ENCODE results near the gene SYTL1. TPM values are rescaled to one million over a fixed set of nuclear protein-coding genes. Genes with fewer than 3 reads are reported as not detected.
"Not testable (repeated sequence)": the region's sequence is repeated elsewhere in the genome, so short reads cannot be mapped to it uniquely, and the experiment has no call there.

Gene SYTL1
- total RNA-seq, 4 donors from 2014 or later: 5.2 to 9.2 (median 6.9) TPM

DNA sequence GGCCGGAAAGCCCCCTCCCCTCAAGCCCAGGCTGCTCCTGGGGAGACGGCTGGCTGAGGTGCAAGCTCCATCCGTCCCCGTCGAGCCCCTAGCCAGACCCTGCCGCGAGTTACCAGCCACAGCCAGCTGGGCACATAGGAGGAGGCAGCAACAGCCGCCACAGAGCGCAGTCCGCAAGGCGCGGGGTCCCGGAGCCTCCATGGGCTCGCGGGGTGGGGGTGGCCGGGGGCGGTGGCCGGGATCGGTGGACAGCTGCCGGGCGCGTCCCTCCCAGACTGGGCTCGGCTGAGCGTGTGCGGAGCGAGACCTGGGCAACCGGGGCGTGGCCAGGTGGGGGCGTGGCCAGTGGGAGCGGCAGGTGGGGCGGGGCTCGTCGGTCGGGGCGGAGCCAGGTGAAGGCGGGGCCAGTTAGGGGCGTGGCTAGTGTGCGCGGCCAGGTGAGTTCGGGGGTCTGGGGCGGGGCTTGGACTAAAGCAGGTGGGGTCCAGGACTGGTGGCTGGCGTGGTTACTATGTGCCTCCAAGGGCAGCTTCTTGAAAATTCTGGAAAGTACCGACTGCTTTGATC is 41.3 kb downstream of the SYTL1 start, which contains the start of gene CD164L2:
Gene CD164L2, minus strand, starts transcription at position 295 of the 567 bp plus-strand sequence. Its CDS starts 94 bp downstream, at position 201.
- TF ChIP-seq, protein P1, sequence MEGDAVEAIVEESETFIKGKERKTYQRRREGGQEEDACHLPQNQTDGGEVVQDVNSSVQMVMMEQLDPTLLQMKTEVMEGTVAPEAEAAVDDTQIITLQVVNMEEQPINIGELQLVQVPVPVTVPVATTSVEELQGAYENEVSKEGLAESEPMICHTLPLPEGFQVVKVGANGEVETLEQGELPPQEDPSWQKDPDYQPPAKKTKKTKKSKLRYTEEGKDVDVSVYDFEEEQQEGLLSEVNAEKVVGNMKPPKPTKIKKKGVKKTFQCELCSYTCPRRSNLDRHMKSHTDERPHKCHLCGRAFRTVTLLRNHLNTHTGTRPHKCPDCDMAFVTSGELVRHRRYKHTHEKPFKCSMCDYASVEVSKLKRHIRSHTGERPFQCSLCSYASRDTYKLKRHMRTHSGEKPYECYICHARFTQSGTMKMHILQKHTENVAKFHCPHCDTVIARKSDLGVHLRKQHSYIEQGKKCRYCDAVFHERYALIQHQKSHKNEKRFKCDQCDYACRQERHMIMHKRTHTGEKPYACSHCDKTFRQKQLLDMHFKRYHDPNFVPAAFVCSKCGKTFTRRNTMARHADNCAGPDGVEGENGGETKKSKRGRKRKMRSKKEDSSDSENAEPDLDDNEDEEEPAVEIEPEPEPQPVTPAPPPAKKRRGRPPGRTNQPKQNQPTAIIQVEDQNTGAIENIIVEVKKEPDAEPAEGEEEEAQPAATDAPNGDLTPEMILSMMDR (IDR thresholded peaks at IDR 0.05): no peak
- no peak for TF ChIP-seq POLR2AphosphoS5 (IDR thresholded peaks at IDR 0.05)
- TF ChIP-seq POLR2A (IDR thresholded peaks at IDR 0.05): no peak
- TF ChIP-seq EP300 (IDR thresholded peaks at IDR 0.05; ENCODE audit: low read depth): no peak
- Histone ChIP-seq H3K4me1 (peaks cover 0 to 6% (median 2%) of the 10 kb centered on the region in 4 donors), H3K27ac (no peak within 1 kb of the TSS), H3K4me3 (peak within 1 kb of the TSS in 1 of 4 donors; percentile 22), H3K9me3 (no peaks in the 10 kb centered on the region), H3K27me3 (no peaks in the 10 kb centered on the region), H3K36me3 (no peaks in the 10 kb centered on the region)
- intact Hi-C loops (cut with DNase I; ENCODE audit: low total_unique reads) (no loop called here), in situ Hi-C loops (cut with MboI; ENCODE audit: low pct_ligation_motif_present in 1 of 4, low pct_unique_long_range_greater_than_20kb in 1 of 4, low sequenced_read_pairs in 3 of 4) (no loop called here)
- WGBS, 2 donors (ENCODE audit: low coverage in 1 of 2): 19% methylated on average over 36 of the region's 43 CpGs; no CpG with 5 or more reads in 1 of the 2 donors
- peak; percentile 85 for DNase-seq

DNA sequence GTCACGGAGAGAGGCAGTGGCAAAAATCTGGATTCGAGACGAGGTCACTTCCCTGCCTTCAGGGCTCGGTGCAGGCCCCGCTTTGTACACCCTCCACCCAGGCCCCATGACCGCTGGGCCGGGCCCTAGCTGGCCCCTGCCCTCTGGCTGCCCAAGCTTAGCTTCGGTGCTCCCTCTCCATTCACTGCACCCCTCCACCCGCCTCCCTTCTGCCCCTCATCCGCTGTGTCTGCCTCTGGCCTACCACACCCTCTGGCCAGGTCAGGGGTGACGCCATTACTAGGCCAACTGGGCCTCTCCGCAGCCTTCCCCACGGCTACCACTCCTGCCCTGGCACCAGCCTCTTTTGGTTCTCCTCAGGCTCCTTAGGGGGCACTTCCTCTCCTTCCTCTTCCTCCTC is 41.8 kb downstream of the SYTL1 start:
- 95 to 100% methylated on average over 3 to 13 of the region's 13 CpGs for WGBS, 2 donors (ENCODE audit: low coverage in 1 of 2)
- Histone ChIP-seq H3K27ac (no peak overlapping the region), H3K9me3 (no peaks in the 10 kb centered on the region), H3K27me3 (no peaks in the 10 kb centered on the region), H3K4me3 (no peak overlapping the region), H3K4me1 (peaks cover 0 to 6% (median 2%) of the 10 kb centered on the region in 4 donors), H3K36me3 (no peaks in the 10 kb centered on the region)
- no peak for DNase-seq
- in situ Hi-C loops (cut with MboI; ENCODE audit: low pct_ligation_motif_present in 1 of 4, low pct_unique_long_range_greater_than_20kb in 1 of 4, low sequenced_read_pairs in 3 of 4): no loop called here
- intact Hi-C loops (cut with DNase I; ENCODE audit: low total_unique reads): no loop called here
- TF ChIP-seq, protein P1 (IDR thresholded peaks at IDR 0.05): no peak
- TF ChIP-seq EP300 (IDR thresholded peaks at IDR 0.05; ENCODE audit: low read depth) (no peak), POLR2A (IDR thresholded peaks at IDR 0.05) (no peak), POLR2AphosphoS5 (IDR thresholded peaks at IDR 0.05) (no peak)

DNA sequence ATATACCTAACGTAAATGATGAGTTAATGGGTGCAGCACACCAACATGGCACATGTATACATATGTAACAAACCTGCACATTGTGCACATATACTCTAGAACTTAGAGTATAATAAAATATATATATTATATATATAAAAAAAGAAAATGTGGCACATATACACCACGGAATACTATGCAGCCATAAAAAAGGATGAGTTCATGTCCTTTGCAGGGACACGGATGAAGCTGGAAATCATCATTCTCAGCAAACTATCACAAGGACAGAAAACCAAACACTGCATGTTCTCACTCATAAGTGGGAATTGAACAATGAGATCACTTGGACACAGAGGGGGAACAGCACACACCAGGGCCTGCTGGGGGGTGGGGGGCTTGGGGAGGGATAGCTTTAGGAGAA is 43.0 kb downstream of the SYTL1 start:
- intact Hi-C loops (cut with DNase I; ENCODE audit: low total_unique reads); H3K4me3 ChIP-seq; H3K27ac ChIP-seq; H3K36me3 ChIP-seq; H3K9me3 ChIP-seq; H3K27me3 ChIP-seq; DNase-seq; H3K4me1 ChIP-seq: not testable (repeated sequence)
- 83% methylated on average over 3 of the region's 3 CpGs; no CpG with 5 or more reads in 1 of the 2 donors for WGBS, 2 donors (ENCODE audit: low coverage in 1 of 2)
- in situ Hi-C loops (cut with MboI; ENCODE audit: low pct_ligation_motif_present in 1 of 4, low pct_unique_long_range_greater_than_20kb in 1 of 4, low sequenced_read_pairs in 3 of 4): loop anchor here in 1 of 4 donors (5.0 kb wide), 1 partner anchor 82 kb away; no protein-coding TSS in a partner anchor

DNA sequence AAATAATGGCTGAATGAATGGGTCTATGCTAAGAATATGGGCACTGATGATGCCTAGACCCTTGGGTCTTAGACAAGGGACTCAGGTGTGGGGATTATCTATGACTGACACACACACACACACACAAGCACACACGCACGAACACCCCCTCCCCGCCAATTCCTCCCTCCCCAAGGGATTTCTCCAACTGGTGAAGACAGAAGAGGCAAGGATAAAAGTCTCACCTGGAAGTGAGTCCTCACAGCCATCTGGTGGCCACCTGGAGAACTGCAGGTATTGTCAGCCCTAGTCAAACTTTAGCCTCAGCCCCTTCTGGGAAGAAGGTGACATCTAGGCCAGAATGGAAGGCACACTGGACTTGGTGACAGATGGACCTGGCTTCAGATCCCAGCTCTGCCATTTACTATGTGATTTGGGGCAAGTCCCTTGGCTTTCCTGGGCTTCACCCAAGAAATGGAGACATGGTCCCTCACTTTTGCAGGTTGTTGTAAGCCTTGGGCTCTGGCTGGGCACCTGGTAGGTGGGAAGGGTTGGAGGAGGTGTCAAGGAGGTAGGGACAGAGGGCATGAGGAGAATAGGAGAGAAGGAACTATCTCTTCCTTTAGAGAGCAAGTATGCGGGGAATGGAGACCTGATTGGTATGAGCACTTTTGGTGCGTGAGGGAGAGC is 46.6 kb downstream of the SYTL1 start:
- intact Hi-C loops (cut with DNase I; ENCODE audit: low total_unique reads): no loop called here
- Histone ChIP-seq H3K27me3 (peaks cover 7% of the 10 kb centered on the region), H3K36me3 (no peaks in the 10 kb centered on the region), H3K4me1 (peaks cover 16 to 20% (median 18%) of the 10 kb centered on the region in 4 donors), H3K27ac (no peak overlapping the region), H3K9me3 (no peaks in the 10 kb centered on the region), H3K4me3 (no peak overlapping the region)
- TF ChIP-seq, protein P1 (IDR thresholded peaks at IDR 0.05): peak; percentile 84 to 95 (median 91)
- no peak for TF ChIP-seq EP300 (IDR thresholded peaks at IDR 0.05; ENCODE audit: low read depth)
- 39 to 100% methylated on average over 1 to 5 of the region's 5 CpGs for WGBS, 2 donors (ENCODE audit: low coverage in 1 of 2)
- in situ Hi-C loops (cut with MboI; ENCODE audit: low pct_ligation_motif_present in 1 of 4, low pct_unique_long_range_greater_than_20kb in 1 of 4, low sequenced_read_pairs in 3 of 4): loop anchor here in 1 of 4 donors (5.0 kb wide), 1 partner anchor 86 kb away; no protein-coding TSS in a partner anchor
- peak; percentile 85 for DNase-seq

Data from transverse colon (tissue), 4 donors.